Activated CD8-positive, alpha-beta memory T cell treated with anti-CD3 and anti-CD28 coated beads, Interleukin-2, amount 50 U/mL, for 24 hours (primary cell): Measurements from ENCODE around the gene DGKI.

Source experiments
- DNase-seq: peaks from one replicate; pipeline ENCODE4 v3.0.0-alpha.2; 2020; ENCODE audit errors: extremely low read depth

Gene DGKI

GRCh38 chr7:137593115-137593711 is 253.6 kb downstream of the DGKI start:
- no peak for DNase-seq

DNA sequence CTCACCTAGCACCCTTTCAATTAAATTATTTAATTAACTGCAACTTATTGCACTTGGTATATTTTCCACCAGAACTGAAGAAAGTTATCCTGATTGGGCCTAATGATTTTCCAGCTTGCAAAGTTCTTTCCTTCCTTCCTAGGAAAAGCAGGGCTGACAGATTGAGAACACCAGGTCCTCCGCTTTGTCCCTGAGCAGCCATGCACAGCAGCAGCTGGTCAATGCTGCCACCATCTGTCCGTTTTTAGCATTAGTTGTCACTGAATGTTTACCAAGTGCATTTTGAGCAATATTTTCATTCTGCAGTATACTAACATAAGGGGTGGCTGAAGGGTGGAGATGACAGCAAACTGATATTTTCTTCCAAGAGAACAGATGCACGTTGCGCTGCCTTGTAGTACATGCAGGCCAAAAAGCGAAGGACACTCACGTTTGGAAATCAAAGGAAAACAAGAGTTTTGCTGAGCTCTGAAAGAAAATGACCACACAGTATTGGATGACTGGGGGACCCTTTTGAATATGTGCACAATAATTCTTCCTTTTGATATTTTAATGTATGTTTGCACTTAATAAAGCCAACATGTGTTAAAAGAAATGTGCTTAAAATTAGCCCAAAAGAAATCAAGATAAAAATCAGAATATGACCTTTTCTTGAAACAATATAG is 254.4 kb downstream of the DGKI start:
- DNase-seq: no peak

- DNase-seq: no peak
Observed at GRCh38 chr7:137591421-137591837, 255.3 kb downstream of the DGKI start.

DNA sequence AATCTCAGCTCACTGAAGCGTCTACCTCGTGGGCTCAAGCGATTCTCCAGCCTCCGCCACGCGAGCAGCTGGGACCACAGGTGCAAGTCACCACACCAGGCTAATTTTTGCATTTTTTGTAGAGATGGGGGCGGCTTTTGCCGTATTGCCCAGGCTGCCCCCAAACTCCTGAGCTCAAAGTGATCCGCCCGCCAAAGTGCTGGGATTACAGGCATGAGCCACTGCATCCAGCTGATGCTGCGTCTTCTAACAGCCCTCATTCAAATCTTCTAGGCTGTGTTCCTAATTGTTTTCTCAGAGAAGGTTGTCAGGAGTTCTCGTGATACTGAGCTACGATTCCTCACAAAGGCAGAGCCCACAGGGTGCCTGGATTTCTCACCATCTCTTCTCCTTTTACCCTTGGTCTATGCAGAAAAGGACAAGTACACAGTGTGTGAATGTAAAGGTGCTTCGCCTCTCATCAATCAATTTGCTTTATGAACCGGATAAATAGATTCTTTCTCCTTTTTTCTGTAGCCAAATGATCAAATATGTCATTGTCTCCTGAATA is 255.9 kb downstream of the DGKI start:
- no peak for DNase-seq

GRCh38 chr7:137590071-137590755 is 256.6 kb downstream of the DGKI start:
- no peak for DNase-seq

DNA sequence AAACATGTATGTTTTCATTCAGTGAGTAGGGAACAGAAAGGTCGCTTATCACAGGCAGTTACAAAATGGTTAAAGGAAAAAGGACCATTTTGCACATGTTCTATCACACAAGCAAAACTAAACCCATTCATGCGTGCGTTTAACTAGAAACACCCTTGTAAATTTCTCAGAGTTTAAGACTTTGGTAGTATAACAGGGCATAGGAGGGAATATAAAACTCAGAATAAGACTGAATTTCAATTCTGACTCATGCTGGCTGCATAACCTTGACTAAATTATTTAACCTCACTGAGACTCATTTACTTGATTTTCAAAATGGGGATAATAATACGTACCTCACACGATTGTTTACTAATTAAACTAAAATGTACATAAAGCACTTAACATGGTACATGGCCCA is 259.4 kb downstream of the DGKI start:
- no peak for DNase-seq

- DNase-seq: no peak
Observed at GRCh38 chr7:137585591-137585990, 261.2 kb downstream of the DGKI start.

GRCh38 chr7:137583172-137583571 is 263.6 kb downstream of the DGKI start:
- no peak for DNase-seq

GRCh38 chr7:137579913-137580640 is 266.7 kb downstream of the DGKI start:
- DNase-seq: no peak

DNA sequence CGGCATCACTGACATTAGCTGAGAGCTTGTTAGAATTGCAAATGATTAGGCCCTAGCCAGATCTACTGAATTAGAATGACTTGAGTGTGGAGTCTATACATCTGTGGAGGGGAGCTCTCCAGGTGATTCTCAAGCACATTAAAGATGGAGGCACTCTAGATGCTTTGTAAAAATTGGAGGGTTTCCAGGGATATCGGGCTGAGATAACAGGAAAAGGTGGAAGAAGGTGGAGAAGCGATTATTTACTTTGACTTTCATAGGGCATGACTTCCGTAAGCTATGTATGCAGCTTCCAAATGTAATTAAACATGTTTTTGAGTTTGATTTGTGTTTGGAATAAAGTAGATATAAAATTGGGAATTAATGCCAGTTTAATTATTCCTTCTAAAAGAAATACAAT is 268.2 kb downstream of the DGKI start:
- no peak for DNase-seq

DNA sequence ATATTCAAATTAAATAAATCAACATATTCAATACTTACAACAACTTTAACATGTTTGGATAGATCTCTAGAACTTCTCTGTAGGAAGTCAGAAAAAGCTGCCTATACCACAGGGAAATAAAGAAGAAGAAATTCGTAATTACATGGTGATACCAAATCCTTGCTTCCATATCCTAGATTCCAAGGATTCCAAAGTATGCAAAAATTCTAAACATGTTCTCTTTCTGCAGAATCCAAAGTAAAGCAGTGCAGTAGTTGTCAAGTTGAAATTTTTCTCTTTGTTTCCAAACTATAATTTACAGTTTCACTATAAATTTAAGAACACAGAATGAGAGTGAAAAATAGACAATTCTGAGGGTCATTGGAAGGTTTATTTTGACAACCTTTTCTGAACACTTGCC is 269.6 kb downstream of the DGKI start:
- no peak for DNase-seq

DNA sequence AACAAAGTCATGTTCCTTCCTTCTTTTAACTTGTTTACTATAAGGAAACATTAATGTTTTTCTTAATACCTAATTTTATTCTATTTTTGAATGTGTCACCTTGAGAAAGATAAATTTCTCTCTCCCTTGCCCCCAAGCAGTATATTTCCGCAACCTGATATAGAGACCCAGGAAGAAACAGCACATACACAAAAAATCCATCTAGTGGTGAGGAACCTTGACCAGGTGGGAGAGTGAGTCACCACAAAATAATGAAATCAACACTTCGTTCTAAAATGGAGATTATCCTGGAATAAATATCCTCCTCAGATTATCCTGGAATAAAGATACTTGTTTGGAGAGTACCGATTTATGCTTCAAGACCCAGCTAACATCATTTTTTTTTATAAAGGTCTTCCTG is 270.3 kb downstream of the DGKI start:
- no peak for DNase-seq

- no peak for DNase-seq
Observed at GRCh38 chr7:137574812-137575211, 272.0 kb downstream of the DGKI start.

DNA sequence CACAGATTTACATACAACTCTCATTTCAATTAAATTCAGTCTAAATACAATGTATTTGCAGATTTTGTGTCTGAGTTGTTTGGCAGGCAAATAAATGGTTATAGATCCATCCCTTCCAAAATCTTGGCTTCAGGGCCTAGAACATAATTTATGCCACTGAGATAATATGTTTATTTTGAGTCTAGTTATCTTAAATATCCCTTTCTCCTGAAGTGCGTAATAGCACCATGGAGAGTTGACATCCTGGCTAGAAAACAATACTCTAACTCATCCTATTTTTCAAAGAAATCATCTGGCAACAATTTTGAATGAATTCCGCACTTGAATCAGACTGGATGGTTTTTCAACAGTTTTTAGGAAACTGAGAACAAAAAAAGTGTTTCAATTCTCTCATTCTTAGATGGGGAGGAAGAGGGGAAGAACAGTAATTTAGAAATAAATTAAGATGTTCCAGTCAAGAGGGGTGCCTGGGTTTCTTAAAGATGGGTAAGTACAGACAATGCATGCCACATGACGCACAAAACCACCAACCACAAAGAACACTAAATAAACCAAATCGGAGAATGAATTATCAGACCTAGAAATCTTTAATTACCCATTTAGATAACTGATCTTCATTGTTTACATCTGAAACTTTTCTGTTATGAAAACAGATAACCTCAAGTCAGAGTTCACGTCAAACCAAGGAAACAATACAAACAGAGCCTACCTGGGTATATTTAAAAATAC is 274.6 kb downstream of the DGKI start:
- no peak for DNase-seq

GRCh38 chr7:137564677-137565076 is 282.1 kb downstream of the DGKI start:
- no peak for DNase-seq

- no peak for DNase-seq
Observed at GRCh38 chr7:137563981-137564380, 282.8 kb downstream of the DGKI start.

DNA sequence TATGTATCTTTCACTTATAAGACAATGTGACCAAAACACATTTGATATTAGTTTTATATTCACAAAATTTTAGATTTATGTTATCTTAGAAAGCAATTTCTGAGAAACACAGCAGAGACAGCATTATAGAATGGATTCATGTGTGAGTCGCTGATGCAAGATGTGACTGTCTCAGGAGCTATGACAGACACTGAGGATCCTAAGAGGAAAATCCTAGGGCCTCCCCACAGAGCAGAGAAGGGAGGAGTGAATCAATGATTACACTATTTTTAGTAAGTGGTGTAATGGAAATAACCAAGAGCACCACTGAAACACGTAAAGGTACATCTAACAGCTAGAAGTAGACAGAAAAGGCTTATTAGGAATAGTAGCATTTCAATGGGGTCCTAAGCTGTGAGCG is 299.3 kb downstream of the DGKI start:
- no peak for DNase-seq

- no peak for DNase-seq
Observed at GRCh38 chr7:137546671-137547070, 300.1 kb downstream of the DGKI start.

- DNase-seq: no peak
Observed at GRCh38 chr7:137546009-137546408, 300.8 kb downstream of the DGKI start.

DNA sequence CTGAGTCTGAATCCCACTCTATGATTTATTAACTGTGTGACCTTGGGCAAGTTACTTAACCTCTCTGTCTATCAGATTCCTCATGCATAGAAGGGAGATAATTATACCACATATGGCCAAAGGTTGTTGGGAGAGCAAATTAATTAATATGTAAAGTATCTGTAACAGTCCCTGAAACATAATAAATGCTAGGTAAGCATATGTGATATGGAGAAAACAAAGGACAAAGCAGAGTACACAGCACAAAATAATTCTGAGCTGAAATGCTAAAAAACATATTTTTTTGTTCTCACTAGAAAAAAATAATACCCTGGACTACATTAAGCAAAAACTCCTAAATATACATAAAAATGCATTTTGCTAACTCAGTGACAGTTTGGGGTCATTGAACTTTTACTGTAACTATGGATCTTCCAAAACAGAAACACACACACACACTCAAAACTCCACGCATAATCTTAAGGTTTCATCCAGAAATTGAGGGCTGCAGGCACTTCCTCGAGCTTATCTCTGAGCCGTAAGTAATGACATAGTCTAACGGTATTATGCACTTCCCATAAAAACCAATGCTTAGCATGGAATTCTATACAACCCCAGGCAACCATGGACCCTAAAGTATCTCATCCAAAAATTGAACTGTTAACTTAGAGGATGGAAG is 301.6 kb downstream of the DGKI start:
- no peak for DNase-seq

DNA sequence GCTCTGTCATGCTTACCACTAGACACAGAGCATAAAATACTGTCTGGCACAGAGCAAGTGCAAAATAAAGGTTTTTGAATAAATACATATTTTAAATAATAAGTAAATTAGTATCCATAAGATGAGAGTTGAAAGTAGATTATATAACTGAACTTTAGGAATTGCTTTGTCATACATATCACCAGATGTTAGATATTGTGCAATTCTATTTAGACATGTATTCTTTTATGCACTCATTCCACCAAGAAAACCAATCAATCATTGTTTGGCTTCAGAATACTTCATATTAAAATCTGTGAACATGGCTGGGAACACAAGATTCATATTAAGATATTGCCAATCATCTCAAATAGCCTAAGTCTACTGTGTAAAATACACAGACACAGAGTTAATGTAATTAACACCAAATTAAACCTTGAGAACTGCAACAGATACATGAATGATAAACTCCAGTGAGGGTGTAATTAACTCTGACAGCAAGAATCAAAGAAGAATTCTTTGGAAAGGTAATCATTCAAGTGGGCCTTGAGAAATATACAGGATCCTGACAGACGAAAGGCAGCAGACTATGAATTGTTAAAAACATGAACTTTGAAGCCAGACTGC is 302.2 kb downstream of the DGKI start:
- no peak for DNase-seq
